ENCODE measurements around the gene FADS2. TPM values are rescaled to one million over a fixed set of nuclear protein-coding genes. Genes with fewer than 3 reads are reported as not detected.

Gene FADS2
- total RNA-seq, 4 donors from 2014 or later: 1.5 to 6.4 (median 4.0) TPM

- in situ Hi-C loops (cut with MboI; ENCODE audit: low sequenced_read_pairs in 4 of 4): loop anchor here in 1 of 4 donors (10.0 kb wide), 1 partner anchor 70 kb away; the partner anchor contains the start of gene BEST1
- DNase-seq (no peak), ATAC-seq (no peak)
- Histone ChIP-seq H3K36me3 (no peaks in the 10 kb centered on the region), H3K27me3 (no peaks in the 10 kb centered on the region), H3K4me1 (peaks cover 18 to 29% of the 10 kb centered on the region in 2 donors), H3K9me3 (no peaks in the 10 kb centered on the region), H3K4me3 (no peak overlapping the region), H3K27ac (peak overlapping the region in 3 of 4 donors; percentile 26 to 89 (median 47))
- intact Hi-C loops (cut with DNase I; ENCODE audit: low total_unique reads): no loop called here
- no peak for TF ChIP-seq CTCF (IDR thresholded peaks at IDR 0.05 in 4 of 5, conservative IDR thresholded peaks at IDR 0.05 in 1 of 5)
- TF ChIP-seq POLR2A (IDR thresholded peaks at IDR 0.05): no peak
Measured at GRCh38 chr11:61885166-61885778, 57.2 kb downstream of the FADS2 start.

DNA sequence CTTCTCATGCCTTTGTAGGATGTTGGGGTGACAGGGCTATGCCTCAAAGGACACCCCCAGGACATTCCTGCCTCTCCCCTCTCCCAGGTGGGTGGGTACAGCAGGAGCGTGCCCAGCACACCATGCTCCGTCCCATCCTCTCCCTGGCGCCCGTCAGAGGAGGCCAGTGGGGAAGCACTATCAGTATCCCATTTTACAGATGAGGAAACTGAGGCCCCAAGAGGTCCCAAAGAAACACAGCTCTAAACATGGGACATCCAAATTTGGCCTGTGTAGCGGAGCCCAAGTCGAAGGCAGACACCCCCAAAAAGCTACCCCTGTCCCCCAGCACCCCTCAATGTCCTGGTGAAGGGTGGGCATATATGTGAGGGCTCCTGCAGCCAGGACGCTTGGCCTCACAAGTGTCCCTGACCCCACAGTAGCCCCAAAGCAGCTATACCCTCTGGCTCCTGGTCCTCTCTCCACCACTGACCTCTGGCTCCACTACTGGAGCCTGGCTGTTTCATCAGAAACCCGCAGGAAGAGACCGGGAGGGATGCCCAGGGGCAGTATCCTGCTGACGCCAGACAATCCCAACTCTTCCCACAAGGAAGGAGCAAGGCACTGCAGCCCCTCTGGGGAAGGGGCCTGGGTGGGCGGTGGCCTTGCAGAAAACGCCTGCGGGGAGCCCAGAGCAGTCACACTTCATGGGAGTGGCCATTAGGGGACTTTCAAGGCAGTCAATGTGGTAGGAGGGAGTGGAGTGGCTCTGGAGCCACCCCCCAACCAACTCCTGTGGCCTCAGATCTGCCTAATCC, 57.9 kb downstream of the FADS2 start:
- TF ChIP-seq POLR2A (IDR thresholded peaks at IDR 0.05) (no peak), CTCF (IDR thresholded peaks at IDR 0.05 in 4 of 5, conservative IDR thresholded peaks at IDR 0.05 in 1 of 5) (no peak)
- peak overlapping the region in 3 of 4 donors; percentile 39 to 89 (median 47) for H3K27ac ChIP-seq
- no peaks in the 10 kb centered on the region for H3K36me3 ChIP-seq
- no peaks in the 10 kb centered on the region for H3K9me3 ChIP-seq
- in situ Hi-C loops (cut with MboI; ENCODE audit: low sequenced_read_pairs in 4 of 4) (loop anchor here in 1 of 4 donors (10.0 kb wide), 1 partner anchor 69 kb away; the partner anchor contains the start of gene BEST1), intact Hi-C loops (cut with DNase I; ENCODE audit: low total_unique reads) (no loop called here)
- H3K27me3 ChIP-seq: no peaks in the 10 kb centered on the region
- peaks cover 25 to 34% of the 10 kb centered on the region in 2 donors for H3K4me1 ChIP-seq
- no peak for ATAC-seq
- no peak for DNase-seq
- no peak overlapping the region for H3K4me3 ChIP-seq

DNA sequence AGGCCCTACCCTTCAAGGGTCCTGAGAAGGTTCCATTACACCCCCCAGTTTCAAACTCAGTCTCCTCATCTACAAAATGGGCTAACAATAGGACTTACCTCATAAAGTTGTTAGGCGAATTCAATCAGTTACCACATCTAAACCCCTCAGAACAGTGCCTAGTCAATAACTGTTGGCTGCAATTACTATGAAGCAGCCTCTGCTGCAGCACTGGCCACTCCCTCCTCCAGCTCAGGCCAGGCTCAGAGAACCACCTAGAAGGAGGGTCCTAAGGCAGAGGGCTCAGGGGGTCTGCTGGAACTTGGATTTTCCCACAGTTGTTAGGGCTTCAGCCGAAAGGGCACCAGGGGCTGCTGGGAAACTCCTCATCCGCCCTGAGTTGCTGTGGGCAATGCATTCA, 58.5 kb downstream of the FADS2 start:
- no peak for TF ChIP-seq POLR2A (IDR thresholded peaks at IDR 0.05)
- TF ChIP-seq CTCF (IDR thresholded peaks at IDR 0.05 in 4 of 5, conservative IDR thresholded peaks at IDR 0.05 in 1 of 5): no peak
- Histone ChIP-seq H3K4me1 (peaks cover 25 to 34% of the 10 kb centered on the region in 2 donors), H3K4me3 (no peak overlapping the region), H3K9me3 (no peaks in the 10 kb centered on the region), H3K36me3 (no peaks in the 10 kb centered on the region), H3K27ac (peak overlapping the region in 3 of 4 donors; percentile 47 to 94 (median 89)), H3K27me3 (no peaks in the 10 kb centered on the region)
- intact Hi-C loops (cut with DNase I; ENCODE audit: low total_unique reads): no loop called here
- no peak for DNase-seq
- in situ Hi-C loops (cut with MboI; ENCODE audit: low sequenced_read_pairs in 4 of 4): loop anchor here in 1 of 4 donors (10.0 kb wide), 1 partner anchor 68 kb away; the partner anchor contains the start of gene BEST1
- ATAC-seq: no peak

GRCh38 chr11:61887839-61888494, 59.9 kb downstream of the FADS2 start:
- peak overlapping the region; percentile 82 to 96 (median 92) for H3K27ac ChIP-seq
- peak; percentile 74 to 82 for ATAC-seq
- peaks cover 32 to 34% of the 10 kb centered on the region in 2 donors for H3K4me1 ChIP-seq
- TF ChIP-seq POLR2A (IDR thresholded peaks at IDR 0.05) (no peak), CTCF (IDR thresholded peaks at IDR 0.05 in 4 of 5, conservative IDR thresholded peaks at IDR 0.05 in 1 of 5) (no peak)
- H3K4me3 ChIP-seq: no peak overlapping the region
- intact Hi-C loops (cut with DNase I; ENCODE audit: low total_unique reads): no loop called here
- no peaks in the 10 kb centered on the region for H3K27me3 ChIP-seq
- in situ Hi-C loops (cut with MboI; ENCODE audit: low sequenced_read_pairs in 4 of 4): loop anchor here in 1 of 4 donors (10.0 kb wide), 1 partner anchor 67 kb away; the partner anchor contains the start of gene BEST1
- H3K36me3 ChIP-seq: no peaks in the 10 kb centered on the region
- peak; percentile 93 to 98 for DNase-seq
- no peaks in the 10 kb centered on the region for H3K9me3 ChIP-seq

Measured in gastrocnemius medialis (tissue), 4 donors.